ENCODE data around the gene TBX3. TPM values are rescaled to one million over a fixed set of nuclear protein-coding genes. Genes with fewer than 3 reads are reported as not detected.

Gene TBX3
- total RNA-seq, 1 experiment from 2014 or later, result 1.4 TPM

GRCh38 chr12:114682785-114683708 lies 928 bp downstream of the TBX3 start:
- intact Hi-C loops (cut with micrococcal nuclease; ENCODE audit: unreplicated experiment), result no loop called here
- no peak for TF ChIP-seq CTCF (IDR thresholded peaks at IDR 0.05; ENCODE audit: unreplicated experiment)
- CTCF ChIA-PET, result interaction anchor here (0.7 to 1.3 kb wide), 2 partner anchors 21 to 44 kb away, joined by 3 to 9 read pairs; no protein-coding TSS in a partner anchor
- H3K27ac Mint-ChIP-seq (ENCODE audit: unreplicated experiment), result peak overlapping the region; percentile 75
- peaks cover 21% of the 10 kb centered on the region for H3K36me3 Mint-ChIP-seq (ENCODE audit: insufficient read depth, unreplicated experiment)
- peaks cover 15% of the 10 kb centered on the region for H3K4me1 Mint-ChIP-seq (ENCODE audit: low read depth, unreplicated experiment)
- peaks cover 56% of the 10 kb centered on the region for H3K27me3 Mint-ChIP-seq (ENCODE audit: unreplicated experiment)
- TSS peak; percentile 73 for BruUV-seq (replicated peaks)
- H3K9me3 Mint-ChIP-seq (ENCODE audit: low read depth, unreplicated experiment), result no peaks in the 10 kb centered on the region
- peak overlapping the region; percentile 73 for H3K4me3 Mint-ChIP-seq (ENCODE audit: low read depth, unreplicated experiment)
- DNase-seq, result no peak

- TF ChIP-seq CTCF (IDR thresholded peaks at IDR 0.05; ENCODE audit: unreplicated experiment), result no peak
- no peak for DNase-seq
Measured at GRCh38 chr12:114682106-114682784, 1.7 kb downstream of the TBX3 start.

GRCh38 chr12:114681116-114681871 lies 2.7 kb downstream of the TBX3 start:
- CTCF ChIA-PET, result no interaction called here
- H3K27me3 Mint-ChIP-seq (ENCODE audit: unreplicated experiment), result peaks cover 43% of the 10 kb centered on the region
- intact Hi-C loops (cut with micrococcal nuclease; ENCODE audit: unreplicated experiment), result no loop called here
- no peak for DNase-seq
- no peak overlapping the region for H3K27ac Mint-ChIP-seq (ENCODE audit: unreplicated experiment)
- peaks cover 15% of the 10 kb centered on the region for H3K4me1 Mint-ChIP-seq (ENCODE audit: low read depth, unreplicated experiment)
- H3K9me3 Mint-ChIP-seq (ENCODE audit: low read depth, unreplicated experiment), result no peaks in the 10 kb centered on the region
- no TSS peak for BruUV-seq (replicated peaks)
- no peak overlapping the region for H3K4me3 Mint-ChIP-seq (ENCODE audit: low read depth, unreplicated experiment)
- TF ChIP-seq CTCF (IDR thresholded peaks at IDR 0.05; ENCODE audit: unreplicated experiment), result no peak
- H3K36me3 Mint-ChIP-seq (ENCODE audit: insufficient read depth, unreplicated experiment), result peaks cover 21% of the 10 kb centered on the region

More at GRCh38 chr12:114682106-114682784, 1.7 kb downstream of the TBX3 start:
- intact Hi-C loops (cut with micrococcal nuclease; ENCODE audit: unreplicated experiment), result no loop called here
- H3K4me3 Mint-ChIP-seq (ENCODE audit: low read depth, unreplicated experiment), result peak overlapping the region; percentile 73
- H3K27ac Mint-ChIP-seq (ENCODE audit: unreplicated experiment), result no peak overlapping the region
- H3K9me3 Mint-ChIP-seq (ENCODE audit: low read depth, unreplicated experiment), result no peaks in the 10 kb centered on the region
- no TSS peak for BruUV-seq (replicated peaks)
- CTCF ChIA-PET, result no interaction called here
- peaks cover 51% of the 10 kb centered on the region for H3K27me3 Mint-ChIP-seq (ENCODE audit: unreplicated experiment)
- peaks cover 21% of the 10 kb centered on the region for H3K36me3 Mint-ChIP-seq (ENCODE audit: insufficient read depth, unreplicated experiment)
- H3K4me1 Mint-ChIP-seq (ENCODE audit: low read depth, unreplicated experiment), result peaks cover 15% of the 10 kb centered on the region

- Mint-ChIP-seq H3K27me3 (ENCODE audit: unreplicated experiment) (peaks cover 47% of the 10 kb centered on the region), H3K9me3 (ENCODE audit: low read depth, unreplicated experiment) (no peaks in the 10 kb centered on the region), H3K36me3 (ENCODE audit: insufficient read depth, unreplicated experiment) (peaks cover 21% of the 10 kb centered on the region), H3K4me3 (ENCODE audit: low read depth, unreplicated experiment) (no peak overlapping the region), H3K27ac (ENCODE audit: unreplicated experiment) (no peak overlapping the region), H3K4me1 (ENCODE audit: low read depth, unreplicated experiment) (peaks cover 15% of the 10 kb centered on the region)
- DNase-seq, result no peak
- CTCF ChIA-PET, result no interaction called here
- intact Hi-C loops (cut with micrococcal nuclease; ENCODE audit: unreplicated experiment), result no loop called here
- no peak for TF ChIP-seq CTCF (IDR thresholded peaks at IDR 0.05; ENCODE audit: unreplicated experiment)
- no TSS peak for BruUV-seq (replicated peaks)
Measured at GRCh38 chr12:114680604-114681069, 3.3 kb downstream of the TBX3 start.

Data from Calu3 (cell line).